Measurements from ENCODE around the gene NLRC3.
"Not testable (repeated sequence)": the region's sequence is repeated elsewhere in the genome, so short reads cannot be mapped to it uniquely, and the experiment has no call there.

The NLRC3 gene

GRCh38 chr16:3510416-3510815, 66.8 kb downstream of the NLRC3 start:
- DNase-seq: no peak

GRCh38 chr16:3509470-3509928, 67.7 kb downstream of the NLRC3 start:
- DNase-seq: no peak

GRCh38 chr16:3508736-3509135, 68.5 kb downstream of the NLRC3 start:
- no peak for DNase-seq

GRCh38 chr16:3503523-3503922, 73.7 kb downstream of the NLRC3 start:
- no peak for DNase-seq

GRCh38 chr16:3501783-3502400, 75.3 kb downstream of the NLRC3 start:
- DNase-seq: no peak

GRCh38 chr16:3501412-3501761, 75.8 kb downstream of the NLRC3 start:
- DNase-seq: not testable (repeated sequence)

- no peak for DNase-seq
These were observed 78.2 kb downstream of the NLRC3 start for GRCh38 chr16:3498988-3499387.

GRCh38 chr16:3497771-3498170, 79.4 kb downstream of the NLRC3 start:
- no peak for DNase-seq

- DNase-seq: no peak
These were observed 80.8 kb downstream of the NLRC3 start for GRCh38 chr16:3496386-3496785.

- DNase-seq: no peak
These were observed 82.0 kb downstream of the NLRC3 start, which contains the start of gene C16orf90 for GRCh38 chr16:3495176-3495575. TSS of gene C16orf90 (minus strand) at chr16:3495489. CDS start at chr16:3495421, 68 bp downstream.

GRCh38 chr16:3494386-3494973, 82.7 kb downstream of the NLRC3 start:
- no peak for DNase-seq

- no peak for DNase-seq
These were observed 84.8 kb downstream of the NLRC3 start for GRCh38 chr16:3492356-3492755.

- peak; percentile 84 for DNase-seq
These were observed 86.1 kb downstream of the NLRC3 start for GRCh38 chr16:3490911-3491629.

Data from NCI-H146 (cell line).